HCT116 (cell line): Measurements from ENCODE around the gene SPTBN4. TPM values are rescaled to one million over a fixed set of nuclear protein-coding genes. Genes with fewer than 3 reads are reported as not detected.

Experiments used
- ATAC-seq: fragments of 200-7000 bp; cut with Tn5 transposase; 2 replicates; pipeline ENCODE4 v1.9.1; 2020; ENCODE audit warnings: mild to moderate bottlenecking, moderate library complexity
- BruUV-seq: library from RNA; stranded (reverse); fragments of 400-500 nt; replicated peaks from 2 replicates; lab custom pipeline; 2021; lab: Mats Ljungman, UMichigan
- CTCF ChIA-PET: fragments of 300-600 bp; sonication (Branson Sonifier 250); formaldehyde crosslinking; loops from one replicate; lab custom pipeline; 2021; ENCODE audit warnings: antibody characterized with exemption; lab: Charles Lee
- POLR2A ChIA-PET: fragments of 300-600, 350-600 bp; sonication (Branson Sonifier 250); formaldehyde crosslinking; loops from one replicate; lab custom pipeline; 2021; ENCODE audit warnings: antibody characterized with exemption; lab: Charles Lee
- RAD21 ChIA-PET, 2 experiments: fragments of 300-600 bp; sonication (Branson Sonifier 250); formaldehyde crosslinking; loops; one replicate each; lab custom pipeline; 2023; ENCODE audit warnings: low total read pairs in 2 of 2; ENCODE audit not compliant: uncharacterized antibody in 2 of 2, unreplicated experiment in 2 of 2, low non-redundant PET in 1 of 2; lab: Charles Lee
- DNase-seq: peaks from one replicate; pipeline ENCODE4 v3.0.0-alpha.2; 2010; ENCODE audit warnings: low read depth, low spot score
- H2AFZ ChIP-seq: fragments of 200-600 bp; shearing (Covaris generic), sonication (generic); 2 replicates; pipeline ENCODE4 v1.6.1; 2017; ENCODE audit warnings: low read depth, mixed run types, mixed read lengths, antibody characterized with exemption, low read length; ENCODE audit not compliant: poor library complexity, severe bottlenecking
- H3K27ac ChIP-seq: 2 replicates; pipeline ENCODE4 v1.5.1; 2012; ENCODE audit warnings: low read depth, low read length
- H3K27me3 ChIP-seq: fragments of 200-600 bp; sonication (generic); 2 replicates; pipeline ENCODE4 v1.6.1; 2016; ENCODE audit warnings: mixed run types, low read length, mixed read lengths; ENCODE audit not compliant: insufficient read depth
- H3K36me3 ChIP-seq, 2 experiments: fragments of 200-500 bp in 1 of 2; fragments of 200-600 bp in 1 of 2; sonication (Bioruptor generic) in 1 of 2; sonication (generic) in 1 of 2; 2 replicates each; pipeline versions ENCODE4 v1.5.1 to v1.6.1; 2014 to 2016; ENCODE audit warnings: low read length in 2 of 2, inconsistent platforms in 1 of 2, mixed read lengths in 1 of 2, mixed run types in 1 of 2; ENCODE audit not compliant: insufficient read depth in 2 of 2, control insufficient read depth in 1 of 2
- H3K4me1 ChIP-seq, 2 experiments: fragments of 200-600 bp in 1 of 2; sonication (generic) in 1 of 2; 2 replicates each; pipeline versions ENCODE4 v1.5.1 to v1.6.1; 2012 to 2017; ENCODE audit warnings: low read length in 2 of 2, inconsistent platforms in 1 of 2, mild to moderate bottlenecking in 1 of 2, mixed read lengths in 1 of 2, mixed run types in 1 of 2, moderate library complexity in 1 of 2; ENCODE audit not compliant: insufficient read depth in 2 of 2, control insufficient read depth in 1 of 2
- H3K4me2 ChIP-seq: fragments of 200-600 bp; sonication (generic); 2 replicates; pipeline ENCODE4 v1.6.1; 2017; ENCODE audit warnings: mixed run types, low read length, mixed read lengths
- H3K4me3 ChIP-seq, 2 experiments: fragments of 200-600 bp in 1 of 2; sonication (generic) in 1 of 2; replicated peaks in 1 of 2; 2 replicates each; pipeline ENCODE4 v1.5.1; 2011 to 2016; ENCODE audit warnings: low read length in 2 of 2, control low read depth in 1 of 2, low read depth in 1 of 2, mild to moderate bottlenecking in 1 of 2, mixed read lengths in 1 of 2, mixed run types in 1 of 2
- H3K79me2 ChIP-seq: fragments of 200-600 bp; sonication (generic); 2 replicates; pipeline ENCODE4 v1.6.1; 2017; ENCODE audit warnings: mild to moderate bottlenecking, mixed run types, low read length, moderate library complexity, mixed read lengths; ENCODE audit not compliant: insufficient read depth
- H3K9ac ChIP-seq: fragments of 200-600 bp; sonication (generic); 2 replicates; pipeline ENCODE4 v1.6.1; 2016; ENCODE audit warnings: low read length, mixed read lengths
- H3K9me2 ChIP-seq: fragments of 200-600 bp; sonication (generic), shearing (Covaris generic); 2 replicates; pipeline ENCODE4 v1.6.1; 2017; ENCODE audit warnings: mixed run types, mild to moderate bottlenecking, moderate library complexity; ENCODE audit not compliant: insufficient read depth
- H3K9me3 ChIP-seq, 2 experiments: fragments of 200-500 bp in 1 of 2; fragments of 200-600 bp in 1 of 2; sonication (Bioruptor generic) in 1 of 2; sonication (generic) in 1 of 2; 2 replicates each; pipeline ENCODE4 v1.6.1; 2014 to 2017; ENCODE audit warnings: low read length in 2 of 2, mixed read lengths in 2 of 2, inconsistent platforms in 1 of 2, low read depth in 1 of 2, mild to moderate bottlenecking in 1 of 2, mixed run types in 1 of 2, moderate library complexity in 1 of 2; ENCODE audit not compliant: control insufficient read depth in 1 of 2, insufficient read depth in 1 of 2
- H4K20me1 ChIP-seq: fragments of 200-600 bp; sonication (generic), shearing (Covaris generic); 2 replicates; pipeline ENCODE4 v1.6.1; 2017; ENCODE audit warnings: mixed run types, mild to moderate bottlenecking, moderate library complexity; ENCODE audit not compliant: insufficient read depth
- CBX3 ChIP-seq: IDR thresholded peaks from 2 replicates; pipeline ENCODE4 v1.6.1; 2012; ENCODE audit warnings: low read depth
- CTCF ChIP-seq, 3 experiments: fragments of 200-600 bp in 1 of 3; sonication (generic) in 1 of 3; IDR thresholded peaks in 2 of 3; conservative IDR thresholded peaks in 1 of 3; 2 replicates each; pipeline ENCODE4 v1.5.1; 2012 to 2017; ENCODE audit warnings: low read depth in 2 of 3, low read length in 2 of 3, antibody characterized with exemption in 1 of 3, borderline replicate concordance in 1 of 3, control low read depth in 1 of 3, mild to moderate bottlenecking in 1 of 3, mixed read lengths in 1 of 3, mixed run types in 1 of 3, moderate library complexity in 1 of 3; ENCODE audit not compliant: insufficient read depth in 1 of 3
- POLR2AphosphoS5 ChIP-seq: IDR thresholded peaks from 2 replicates; pipeline ENCODE4 v1.6.1; 2011; ENCODE audit warnings: mild to moderate bottlenecking, low read depth, low read length, moderate library complexity
- SIN3A ChIP-seq: IDR thresholded peaks from 2 replicates; pipeline ENCODE4 v1.6.1; 2012; ENCODE audit warnings: low read depth
- SP1 ChIP-seq: IDR thresholded peaks from 2 replicates; pipeline ENCODE4 v1.6.1; 2012; ENCODE audit warnings: low read depth
- TCF7L2 ChIP-seq: IDR thresholded peaks from 2 replicates; pipeline ENCODE4 v1.7.0; 2011; ENCODE audit warnings: borderline replicate concordance, inconsistent platforms; ENCODE audit not compliant: insufficient read depth, insufficient read length; ENCODE audit errors: extremely low read depth
- intact Hi-C: fragments of 100-400 bp; cut with micrococcal nuclease; formaldehyde crosslinking; loops from 2 replicates; pipeline ENCODE4 v1.10.0; 2022
- total RNA-seq: library from RNA; stranded (reverse); gene quantifications from one replicate; pipeline ENCODE4 v1.2.1, GENCODE V29; 2021; ENCODE audit not compliant: unreplicated experiment

SPTBN4 gene
- total RNA-seq, 1 experiment from 2014 or later: 4.6 TPM

- no peak overlapping the region for H3K27ac ChIP-seq
- intact Hi-C loops: no loop called here
- ChIA-PET POLR2A (no interaction called here), RAD21 (no interaction called here), CTCF (no interaction called here)
- no peak overlapping the region for H2AFZ ChIP-seq
- no peaks in the 10 kb centered on the region for H4K20me1 ChIP-seq
- H3K4me1 ChIP-seq: peaks cover 10 to 32% of the 10 kb centered on the region in 2 experiments
- peaks cover 14% of the 10 kb centered on the region; the same call in 1 of the 2 replicates for H3K79me2 ChIP-seq
- no peaks in the 10 kb centered on the region for H3K9me2 ChIP-seq
- ATAC-seq (no peak), DNase-seq (no peak)
- no TSS peak for BruUV-seq
- no peak overlapping the region for H3K4me3 ChIP-seq
- peaks cover 3 to 7% of the 10 kb centered on the region in 2 experiments; a peak in 2 of 4 replicates for H3K36me3 ChIP-seq
- H3K9me3 ChIP-seq: no peaks in the 10 kb centered on the region
- peak overlapping the region; percentile 100; the same call in 1 of the 2 replicates for H3K4me2 ChIP-seq
- H3K27me3 ChIP-seq: no peaks in the 10 kb centered on the region
- no peak for TF ChIP-seq CTCF (IDR thresholded peaks at IDR 0.05 in 2 of 3, conservative IDR thresholded peaks at IDR 0.05 in 1 of 3; ENCODE audit: borderline replicate concordance in 1 of 3, insufficient read depth in 1 of 3, low read depth in 2 of 3, low read length in 2 of 3)
- TF ChIP-seq POLR2AphosphoS5: no peak
- no peak for TF ChIP-seq TCF7L2
- TF ChIP-seq SIN3A: no peak
- peak overlapping the region; percentile 85; the same call in 1 of the 2 replicates for H3K9ac ChIP-seq
Measured at GRCh38 chr19:40575326-40575725, 108.5 kb downstream of the SPTBN4 start.

GRCh38 chr19:40576151-40576584 lies 109.4 kb downstream of the SPTBN4 start:
- peak overlapping the region; percentile 100 for H3K4me2 ChIP-seq
- CTCF ChIA-PET: no interaction called here
- no TSS peak for BruUV-seq
- intact Hi-C loops: no loop called here
- peaks cover 14% of the 10 kb centered on the region; the same call in 1 of the 2 replicates for H3K79me2 ChIP-seq
- H3K9me2 ChIP-seq: no peaks in the 10 kb centered on the region
- POLR2A ChIA-PET: no interaction called here
- no peaks in the 10 kb centered on the region for H4K20me1 ChIP-seq
- peak; percentile 43 for ATAC-seq
- peak overlapping the region; percentile 83 for H2AFZ ChIP-seq
- TF ChIP-seq CBX3 (no peak), SP1 (no peak), TCF7L2 (no peak)
- TF ChIP-seq, all 23 proteins: peak for 0
- no peaks in the 10 kb centered on the region for H3K27me3 ChIP-seq
- H3K4me3 ChIP-seq: peak overlapping the region; percentile 79 to 95
- no peaks in the 10 kb centered on the region for H3K9me3 ChIP-seq
- H3K4me1 ChIP-seq: peaks cover 10 to 27% of the 10 kb centered on the region in 2 experiments
- peaks cover 3 to 9% of the 10 kb centered on the region in 2 experiments; a peak in 2 of 4 replicates for H3K36me3 ChIP-seq
- no peak for DNase-seq
- RAD21 ChIA-PET: no interaction called here
- H3K9ac ChIP-seq: peak overlapping the region; percentile 85
- peak overlapping the region; percentile 67 for H3K27ac ChIP-seq
